Astrocyte (in vitro differentiated cells and primary cell): ENCODE measurements around the gene UBE2E3.

ENCODE experiments used
- CTCF ChIP-seq: IDR thresholded peaks from 2 replicates; pipeline ENCODE4 v1.5.1; 2011; ENCODE audit warnings: low read depth, mild to moderate bottlenecking, inconsistent platforms, low read length, moderate library complexity; ENCODE audit not compliant: insufficient read depth
- EZH2 ChIP-seq: IDR thresholded peaks from 2 replicates; pipeline ENCODE4 v1.6.1; 2012; ENCODE audit warnings: mild to moderate bottlenecking, low read length, inconsistent platforms; ENCODE audit not compliant: insufficient read depth

DNA sequence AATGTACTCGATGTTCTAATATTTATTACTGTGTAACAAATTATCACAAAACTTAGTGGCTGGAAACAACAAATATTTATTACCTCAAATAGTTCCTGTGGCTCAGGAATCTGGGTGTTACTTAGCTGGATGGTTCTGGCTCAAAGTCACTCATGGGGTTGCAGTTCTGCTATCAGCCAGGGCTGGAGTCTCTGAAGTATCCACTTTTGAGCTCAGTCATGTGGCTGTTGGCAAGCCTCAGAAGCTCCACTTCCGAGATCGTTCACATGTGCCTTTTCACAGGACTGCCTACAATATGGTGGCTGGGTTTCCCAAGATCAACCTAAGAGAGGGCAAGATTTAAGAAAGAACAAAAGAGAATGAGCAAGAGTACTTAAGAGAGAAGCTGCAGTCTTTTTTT, 19.4 kb upstream of the UBE2E3 start:
- TF ChIP-seq CTCF = no peak
- TF ChIP-seq EZH2 = no peak
